ENCODE measurements around the gene DEK.

DEK gene

DNA sequence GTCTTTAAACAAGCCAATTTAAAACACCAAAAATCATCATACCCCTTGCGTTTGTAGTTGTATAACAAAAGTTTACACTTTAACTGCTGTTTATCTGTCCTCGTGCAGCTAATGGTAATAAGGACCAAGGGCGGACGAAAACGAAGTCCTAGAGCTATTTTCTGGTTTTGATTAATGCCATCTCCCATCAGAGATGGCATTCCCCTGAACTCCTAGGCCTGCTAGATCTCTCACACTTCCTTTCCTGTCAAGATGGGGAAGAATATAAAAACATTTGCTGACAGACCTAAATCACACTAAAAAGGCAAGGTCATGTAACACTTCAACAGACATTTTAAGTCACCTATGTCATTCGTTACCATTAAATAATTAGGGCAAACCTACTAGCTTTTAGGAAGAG is 9.5 kb downstream of the DEK start:
- no peak overlapping the region for H3K4me3 ChIP-seq (ENCODE audit: low read depth, low read length)
- no peaks in the 10 kb centered on the region for H3K27me3 ChIP-seq (replicated peaks)
- in situ Hi-C loops (cut with HindIII; ENCODE audit: low pct_ligation_motif_present, low sequenced_read_pairs), result no loop called here
- peaks cover 21% of the 10 kb centered on the region for H3K36me3 ChIP-seq (replicated peaks)
- H3K27ac ChIP-seq, result no peak overlapping the region
- DNase-seq, result no peak
- TF ChIP-seq, protein P1, sequence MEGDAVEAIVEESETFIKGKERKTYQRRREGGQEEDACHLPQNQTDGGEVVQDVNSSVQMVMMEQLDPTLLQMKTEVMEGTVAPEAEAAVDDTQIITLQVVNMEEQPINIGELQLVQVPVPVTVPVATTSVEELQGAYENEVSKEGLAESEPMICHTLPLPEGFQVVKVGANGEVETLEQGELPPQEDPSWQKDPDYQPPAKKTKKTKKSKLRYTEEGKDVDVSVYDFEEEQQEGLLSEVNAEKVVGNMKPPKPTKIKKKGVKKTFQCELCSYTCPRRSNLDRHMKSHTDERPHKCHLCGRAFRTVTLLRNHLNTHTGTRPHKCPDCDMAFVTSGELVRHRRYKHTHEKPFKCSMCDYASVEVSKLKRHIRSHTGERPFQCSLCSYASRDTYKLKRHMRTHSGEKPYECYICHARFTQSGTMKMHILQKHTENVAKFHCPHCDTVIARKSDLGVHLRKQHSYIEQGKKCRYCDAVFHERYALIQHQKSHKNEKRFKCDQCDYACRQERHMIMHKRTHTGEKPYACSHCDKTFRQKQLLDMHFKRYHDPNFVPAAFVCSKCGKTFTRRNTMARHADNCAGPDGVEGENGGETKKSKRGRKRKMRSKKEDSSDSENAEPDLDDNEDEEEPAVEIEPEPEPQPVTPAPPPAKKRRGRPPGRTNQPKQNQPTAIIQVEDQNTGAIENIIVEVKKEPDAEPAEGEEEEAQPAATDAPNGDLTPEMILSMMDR (IDR thresholded peaks at IDR 0.05; ENCODE audit: low read depth, low read length, missing control alignments), result no peak

DNA sequence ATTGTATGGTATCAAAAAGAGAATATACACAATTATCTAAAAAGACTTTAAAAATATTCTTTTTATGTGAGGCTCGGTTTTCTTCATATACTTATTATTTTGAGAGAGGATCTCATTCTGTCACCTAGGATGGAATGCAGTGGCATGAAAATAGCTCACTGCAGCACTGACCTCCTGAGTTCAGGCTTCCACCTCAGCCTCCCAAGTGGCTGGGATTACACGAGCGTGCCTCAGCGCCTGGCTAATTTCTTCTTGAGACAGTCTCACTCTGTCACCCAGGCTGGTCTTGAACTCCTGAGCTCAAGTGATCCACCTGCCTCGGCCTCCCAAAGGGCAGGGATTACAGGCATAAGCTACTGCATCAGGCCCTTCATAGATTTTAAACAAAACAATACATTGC is 10.7 kb downstream of the DEK start:
- Histone ChIP-seq H3K27me3 (replicated peaks) (no peaks in the 10 kb centered on the region), H3K4me3 (ENCODE audit: low read depth, low read length) (no peak overlapping the region), H3K36me3 (replicated peaks) (peaks cover 21% of the 10 kb centered on the region), H3K27ac (no peak overlapping the region)
- TF ChIP-seq, protein P1 (IDR thresholded peaks at IDR 0.05; ENCODE audit: low read depth, low read length, missing control alignments), result no peak
- no peak for DNase-seq
- in situ Hi-C loops (cut with HindIII; ENCODE audit: low pct_ligation_motif_present, low sequenced_read_pairs), result no loop called here

DNA sequence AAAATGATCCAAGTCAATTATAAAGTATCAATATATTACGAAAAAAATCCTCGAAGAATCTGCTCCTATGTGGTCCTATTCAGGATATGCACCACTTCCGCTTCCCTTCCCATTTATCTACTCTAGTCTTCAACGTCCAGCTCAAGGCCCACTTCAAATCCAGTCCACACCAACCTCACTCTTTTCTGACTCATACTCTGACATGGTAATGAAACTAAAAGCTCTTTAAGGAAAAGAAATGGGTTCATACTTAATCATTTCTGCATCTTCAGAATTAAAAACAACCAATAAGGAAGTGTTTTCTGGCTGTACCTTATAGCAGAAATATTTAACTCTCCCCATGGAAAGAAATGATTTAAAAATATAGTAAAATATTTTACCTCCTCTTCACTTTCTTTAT is 15.1 kb downstream of the DEK start:
- in situ Hi-C loops (cut with HindIII; ENCODE audit: low pct_ligation_motif_present, low sequenced_read_pairs), result no loop called here
- Histone ChIP-seq H3K4me3 (ENCODE audit: low read depth, low read length) (no peak overlapping the region), H3K27ac (no peak overlapping the region), H3K27me3 (replicated peaks) (no peaks in the 10 kb centered on the region), H3K36me3 (replicated peaks) (peaks cover 6% of the 10 kb centered on the region)
- TF ChIP-seq, protein P1 (IDR thresholded peaks at IDR 0.05; ENCODE audit: low read depth, low read length, missing control alignments), result no peak
- DNase-seq, result no peak

DNA sequence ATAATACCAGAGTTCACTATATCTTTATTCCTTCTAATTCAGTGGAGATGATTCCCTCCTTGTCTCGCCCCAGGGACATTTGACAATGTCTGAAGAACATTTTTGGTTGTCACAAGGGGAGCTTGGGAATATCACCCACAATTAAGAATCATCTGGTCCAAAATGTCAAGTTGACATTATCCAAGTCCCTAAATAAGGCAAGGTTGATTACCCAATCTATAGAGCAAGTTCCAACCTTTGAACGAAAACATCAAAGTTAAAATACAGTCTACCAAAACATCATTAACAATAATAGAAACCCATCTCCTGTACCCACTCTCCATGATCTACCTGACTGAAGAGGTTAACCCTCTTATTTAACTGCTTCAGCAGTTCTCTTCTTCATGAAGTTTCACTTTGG is 15.6 kb downstream of the DEK start:
- Histone ChIP-seq H3K27ac (no peak overlapping the region), H3K4me3 (ENCODE audit: low read depth, low read length) (no peak overlapping the region), H3K36me3 (replicated peaks) (peaks cover 3% of the 10 kb centered on the region), H3K27me3 (replicated peaks) (no peaks in the 10 kb centered on the region)
- in situ Hi-C loops (cut with HindIII; ENCODE audit: low pct_ligation_motif_present, low sequenced_read_pairs), result no loop called here
- no peak for DNase-seq
- TF ChIP-seq, protein P1 (IDR thresholded peaks at IDR 0.05; ENCODE audit: low read depth, low read length, missing control alignments), result no peak

GRCh38 chr6:18247002-18247401 is 17.3 kb downstream of the DEK start:
- no peak overlapping the region for H3K4me3 ChIP-seq (ENCODE audit: low read depth, low read length)
- H3K36me3 ChIP-seq (replicated peaks), result peaks cover 5% of the 10 kb centered on the region
- no peaks in the 10 kb centered on the region for H3K27me3 ChIP-seq (replicated peaks)
- H3K27ac ChIP-seq, result no peak overlapping the region
- in situ Hi-C loops (cut with HindIII; ENCODE audit: low pct_ligation_motif_present, low sequenced_read_pairs), result no loop called here
- DNase-seq, result no peak
- TF ChIP-seq, protein P1 (IDR thresholded peaks at IDR 0.05; ENCODE audit: low read depth, low read length, missing control alignments), result no peak

DNA sequence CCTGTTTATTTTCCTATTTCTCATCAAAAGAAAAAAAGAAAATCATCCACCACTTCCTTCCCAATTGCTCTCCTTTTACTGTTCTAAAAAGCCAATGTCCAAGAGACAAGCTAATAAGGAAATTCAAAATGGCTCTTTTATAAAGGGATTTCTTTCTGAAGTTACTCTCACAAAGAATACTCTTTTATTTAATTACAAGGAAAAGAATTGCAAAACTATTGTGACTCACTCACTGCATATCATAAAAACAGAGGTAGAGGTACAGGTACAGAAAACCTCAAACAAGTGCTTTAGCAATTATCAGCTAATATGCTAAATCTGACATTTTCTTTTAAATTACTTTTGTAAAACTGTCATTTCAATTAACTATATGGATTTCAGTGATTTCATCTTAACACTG is 18.1 kb downstream of the DEK start:
- H3K27ac ChIP-seq, result no peak overlapping the region
- TF ChIP-seq, protein P1 (IDR thresholded peaks at IDR 0.05; ENCODE audit: low read depth, low read length, missing control alignments), result no peak
- H3K36me3 ChIP-seq (replicated peaks), result peaks cover 5% of the 10 kb centered on the region
- no peaks in the 10 kb centered on the region for H3K27me3 ChIP-seq (replicated peaks)
- no peak overlapping the region for H3K4me3 ChIP-seq (ENCODE audit: low read depth, low read length)
- in situ Hi-C loops (cut with HindIII; ENCODE audit: low pct_ligation_motif_present, low sequenced_read_pairs), result no loop called here
- no peak for DNase-seq

Measured in brain microvascular endothelial cell (primary cell).